AG04449 (cell line): ENCODE data around the gene ACAD11.
"Not testable (repeated sequence)": the region's sequence is repeated elsewhere in the genome, so short reads cannot be mapped to it uniquely, and the experiment has no call there.

Experiments
- CTCF ChIA-PET: fragments of 350-600 bp; formaldehyde crosslinking; extraction: SDS; loops from one replicate; lab custom pipeline; 2021; ENCODE audit warnings: antibody characterized with exemption; lab: Yijun Ruan, JAX
- POLR2A ChIA-PET: fragments of 400-600, 350-600 bp; formaldehyde crosslinking; extraction: SDS; loops from one replicate; lab custom pipeline; 2020; ENCODE audit warnings: antibody characterized with exemption, inconsistent platforms; lab: Yijun Ruan, JAX
- DNase-seq: peaks from one replicate; pipeline ENCODE4 v3.0.0-alpha.2; 2010; ENCODE audit warnings: low read depth, low spot score
- H3K4me3 ChIP-seq: 2 replicates; pipeline ENCODE4 v1.5.1; 2011; ENCODE audit warnings: low read depth, mild to moderate bottlenecking, control low read depth, low read length
- CTCF ChIP-seq: IDR thresholded peaks from one replicate; pipeline ENCODE4 v1.5.1; 2011; ENCODE audit warnings: mild to moderate bottlenecking, moderate library complexity, low read length, control low read depth, inconsistent platforms; ENCODE audit not compliant: insufficient read depth; ENCODE audit errors: missing control alignments

Gene ACAD11

GRCh38 chr3:132563420-132564069, 96.1 kb downstream of the ACAD11 start:
- CTCF ChIA-PET, result interaction anchor here (1.2 kb wide), 1 partner anchor 27 kb away, joined by 5 read pairs; no protein-coding TSS in a partner anchor
- no peak for TF ChIP-seq CTCF
- POLR2A ChIA-PET, result no interaction called here
- DNase-seq, result no peak
- no peak overlapping the region for H3K4me3 ChIP-seq

GRCh38 chr3:132561003-132561402, 98.6 kb downstream of the ACAD11 start:
- POLR2A ChIA-PET, result no interaction called here
- no peak overlapping the region for H3K4me3 ChIP-seq
- no peak for TF ChIP-seq CTCF
- CTCF ChIA-PET, result interaction anchor here (0.6 kb wide), 1 partner anchor 79 kb away, joined by 3 read pairs; no protein-coding TSS in a partner anchor
- no peak for DNase-seq

GRCh38 chr3:132556508-132557159, 103.0 kb downstream of the ACAD11 start:
- POLR2A ChIA-PET, result no interaction called here
- CTCF ChIA-PET, result interaction anchor here (2.0 kb wide), 1 partner anchor 21 kb away, joined by 7 read pairs; no protein-coding TSS in a partner anchor

GRCh38 chr3:132556036-132556386, 103.6 kb downstream of the ACAD11 start:
- DNase-seq, H3K4me3 ChIP-seq, POLR2A ChIA-PET, CTCF ChIA-PET: not testable (repeated sequence)

More at GRCh38 chr3:132556508-132557159, 103.0 kb downstream of the ACAD11 start:
- no peak for TF ChIP-seq CTCF
- DNase-seq, result no peak
- no peak overlapping the region for H3K4me3 ChIP-seq

- CTCF ChIA-PET, result no interaction called here
- POLR2A ChIA-PET, result no interaction called here
- DNase-seq, result no peak
- no peak overlapping the region for H3K4me3 ChIP-seq
- no peak for TF ChIP-seq CTCF
These were observed 104.1 kb downstream of the ACAD11 start for GRCh38 chr3:132555306-132556035.

GRCh38 chr3:132554437-132554836, 105.2 kb downstream of the ACAD11 start:
- CTCF ChIA-PET, result interaction anchor here (1.8 kb wide), 1 partner anchor 19 kb away, joined by 7 read pairs; no protein-coding TSS in a partner anchor
- TF ChIP-seq CTCF, result no peak
- no peak for DNase-seq
- H3K4me3 ChIP-seq, result no peak overlapping the region
- POLR2A ChIA-PET, result no interaction called here
